ENCODE data around the gene TMEM53. TPM values are rescaled to one million over a fixed set of nuclear protein-coding genes. Genes with fewer than 3 reads are reported as not detected.

Gene TMEM53
- total RNA-seq, 2 experiments from 2014 or later: 0.64 to 1.2 TPM

DNA sequence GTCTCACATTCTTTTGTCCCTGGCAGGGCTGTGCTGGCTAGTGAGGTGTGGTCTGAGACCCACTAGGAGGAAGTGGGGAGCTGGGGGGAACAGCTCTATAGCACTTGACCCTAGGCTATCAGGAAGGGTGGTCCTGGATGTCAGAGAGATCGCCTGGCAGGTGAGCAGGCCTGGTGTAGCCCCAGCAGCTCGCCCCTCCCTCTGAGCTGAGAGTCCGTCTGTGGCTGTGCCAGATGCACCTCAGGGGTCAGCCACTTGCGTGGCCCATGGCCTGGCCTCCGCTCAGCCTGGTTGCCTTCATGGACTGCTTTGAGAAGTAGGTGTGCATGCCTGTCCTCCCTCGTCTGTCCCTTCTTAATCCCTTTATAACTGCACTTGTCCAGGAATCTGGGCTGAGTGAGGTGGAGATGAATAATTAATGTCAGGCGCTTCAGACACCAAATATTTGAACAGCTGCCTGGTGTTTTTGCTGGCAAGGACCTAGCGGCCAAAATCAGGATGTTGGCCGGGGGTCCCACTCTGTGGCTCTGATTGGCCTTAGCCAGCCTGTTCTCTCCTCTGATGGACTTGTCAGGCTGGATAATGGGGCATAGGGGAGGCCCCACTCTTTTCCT lies 30.5 kb downstream of the TMEM53 start:
- no peaks in the 10 kb centered on the region for H3K27me3 ChIP-seq (ENCODE audit: control insufficient read depth in 1 of 2, insufficient read depth in 2 of 2, low read length in 2 of 2)
- no peaks in the 10 kb centered on the region for H3K9me3 Mint-ChIP-seq
- H3K9me3 ChIP-seq (ENCODE audit: control insufficient read depth in 1 of 2, insufficient read depth in 1 of 2, low read length in 2 of 2): no peaks in the 10 kb centered on the region
- no peak overlapping the region for H3K27ac ChIP-seq (ENCODE audit: low read depth in 1 of 2, low read length in 2 of 2)
- H3K4me1 Mint-ChIP-seq (ENCODE audit: low read depth): peaks cover 4% of the 10 kb centered on the region
- intact Hi-C loops (cut with DNase I, micrococcal nuclease): no loop called here
- H3K36me3 Mint-ChIP-seq (ENCODE audit: low read depth): peaks cover 88% of the 10 kb centered on the region
- ChIA-PET POLR2A (no interaction called here), CTCF (no interaction called here)
- DNase-seq (no peak), ATAC-seq (ENCODE audit: poor library complexity) (no peak)
- H3K4me3 Mint-ChIP-seq: no peak overlapping the region
- H3K4me3 ChIP-seq (ENCODE audit: low read length): no peak overlapping the region
- no peaks in the 10 kb centered on the region for H3K4me1 ChIP-seq (ENCODE audit: insufficient read depth, low read length)
- no peak overlapping the region for H3K27ac Mint-ChIP-seq
- no peaks in the 10 kb centered on the region for H3K27me3 Mint-ChIP-seq
- peaks cover 97% of the 10 kb centered on the region for H3K36me3 ChIP-seq (ENCODE audit: insufficient read depth, low read length)
- TF ChIP-seq, protein P1, sequence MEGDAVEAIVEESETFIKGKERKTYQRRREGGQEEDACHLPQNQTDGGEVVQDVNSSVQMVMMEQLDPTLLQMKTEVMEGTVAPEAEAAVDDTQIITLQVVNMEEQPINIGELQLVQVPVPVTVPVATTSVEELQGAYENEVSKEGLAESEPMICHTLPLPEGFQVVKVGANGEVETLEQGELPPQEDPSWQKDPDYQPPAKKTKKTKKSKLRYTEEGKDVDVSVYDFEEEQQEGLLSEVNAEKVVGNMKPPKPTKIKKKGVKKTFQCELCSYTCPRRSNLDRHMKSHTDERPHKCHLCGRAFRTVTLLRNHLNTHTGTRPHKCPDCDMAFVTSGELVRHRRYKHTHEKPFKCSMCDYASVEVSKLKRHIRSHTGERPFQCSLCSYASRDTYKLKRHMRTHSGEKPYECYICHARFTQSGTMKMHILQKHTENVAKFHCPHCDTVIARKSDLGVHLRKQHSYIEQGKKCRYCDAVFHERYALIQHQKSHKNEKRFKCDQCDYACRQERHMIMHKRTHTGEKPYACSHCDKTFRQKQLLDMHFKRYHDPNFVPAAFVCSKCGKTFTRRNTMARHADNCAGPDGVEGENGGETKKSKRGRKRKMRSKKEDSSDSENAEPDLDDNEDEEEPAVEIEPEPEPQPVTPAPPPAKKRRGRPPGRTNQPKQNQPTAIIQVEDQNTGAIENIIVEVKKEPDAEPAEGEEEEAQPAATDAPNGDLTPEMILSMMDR (IDR thresholded peaks at IDR 0.05): no peak

DNA sequence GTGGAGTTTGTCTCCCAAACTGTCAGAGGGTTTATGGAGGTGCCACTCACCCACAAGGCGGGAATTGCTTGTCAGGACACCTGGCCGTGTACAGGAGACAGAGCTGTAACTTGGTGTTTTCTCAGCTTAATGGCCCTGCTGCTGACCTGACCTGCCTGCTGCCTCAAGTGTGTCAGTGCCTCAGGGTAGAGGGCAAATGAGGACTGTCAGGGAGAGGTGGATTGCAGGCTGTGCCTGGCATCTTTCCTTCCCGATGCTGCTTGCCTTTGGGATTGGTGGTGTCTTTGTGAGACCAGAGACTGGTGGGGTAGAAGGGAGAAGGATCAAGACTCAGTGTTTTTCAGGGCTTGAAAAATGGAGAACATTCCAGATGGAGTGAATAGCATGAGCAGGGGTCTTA lies 31.4 kb downstream of the TMEM53 start:
- DNase-seq (no peak), ATAC-seq (ENCODE audit: poor library complexity) (no peak)
- intact Hi-C loops (cut with DNase I, micrococcal nuclease): no loop called here
- peaks cover 97% of the 10 kb centered on the region for H3K36me3 ChIP-seq (ENCODE audit: insufficient read depth, low read length)
- no peaks in the 10 kb centered on the region for H3K9me3 Mint-ChIP-seq
- ChIA-PET CTCF (no interaction called here), POLR2A (interaction anchor here (2.4 kb wide), 1 partner anchor 12 kb away, joined by 15 read pairs; no protein-coding TSS in a partner anchor)
- TF ChIP-seq, protein P1 (IDR thresholded peaks at IDR 0.05): no peak
- no peak overlapping the region for H3K4me3 Mint-ChIP-seq
- no peaks in the 10 kb centered on the region for H3K27me3 ChIP-seq (ENCODE audit: control insufficient read depth in 1 of 2, insufficient read depth in 2 of 2, low read length in 2 of 2)
- H3K27me3 Mint-ChIP-seq: no peaks in the 10 kb centered on the region
- H3K36me3 Mint-ChIP-seq (ENCODE audit: low read depth): peaks cover 88% of the 10 kb centered on the region
- H3K4me3 ChIP-seq (ENCODE audit: low read length): no peak overlapping the region
- no peaks in the 10 kb centered on the region for H3K4me1 ChIP-seq (ENCODE audit: insufficient read depth, low read length)
- peak overlapping the region; percentile 50 for H3K27ac Mint-ChIP-seq
- H3K4me1 Mint-ChIP-seq (ENCODE audit: low read depth): peaks cover 9% of the 10 kb centered on the region
- H3K9me3 ChIP-seq (ENCODE audit: control insufficient read depth in 1 of 2, insufficient read depth in 1 of 2, low read length in 2 of 2): no peaks in the 10 kb centered on the region
- no peak overlapping the region for H3K27ac ChIP-seq (ENCODE audit: low read depth in 1 of 2, low read length in 2 of 2)

DNA sequence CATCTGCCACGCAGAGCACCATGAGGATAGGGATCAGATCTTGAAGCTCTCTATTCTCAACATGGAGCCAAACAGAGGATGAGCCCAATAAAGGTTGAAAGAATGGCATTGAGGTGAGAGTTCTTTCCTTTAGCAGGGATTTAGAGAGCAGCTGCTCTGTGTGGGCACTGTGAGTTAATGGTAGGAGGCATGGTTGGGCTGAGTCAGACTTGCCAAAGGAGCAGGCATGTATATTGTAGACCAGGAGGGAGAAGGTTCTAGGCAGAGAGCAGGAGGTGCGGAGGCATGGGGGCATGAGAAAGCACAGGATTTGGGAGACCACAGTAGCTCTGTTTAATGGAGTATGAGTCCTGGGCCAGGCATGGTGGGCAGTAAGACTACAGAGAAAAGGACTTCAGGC lies 32.0 kb downstream of the TMEM53 start:
- H3K36me3 Mint-ChIP-seq (ENCODE audit: low read depth): peaks cover 88% of the 10 kb centered on the region
- peaks cover 97% of the 10 kb centered on the region for H3K36me3 ChIP-seq (ENCODE audit: insufficient read depth, low read length)
- H3K27ac ChIP-seq (ENCODE audit: low read depth in 1 of 2, low read length in 2 of 2): no peak overlapping the region

More for the DNA sequence above, 32.0 kb downstream of the TMEM53 start:
- Mint-ChIP-seq H3K9me3 (no peaks in the 10 kb centered on the region), H3K4me3 (no peak overlapping the region), H3K4me1 (ENCODE audit: low read depth) (peaks cover 9% of the 10 kb centered on the region), H3K27me3 (no peaks in the 10 kb centered on the region), H3K27ac (peak overlapping the region; percentile 42)
- no peak overlapping the region for H3K4me3 ChIP-seq (ENCODE audit: low read length)
- intact Hi-C loops (cut with DNase I, micrococcal nuclease): no loop called here
- DNase-seq (no peak), ATAC-seq (ENCODE audit: poor library complexity) (no peak)
- TF ChIP-seq, protein P1 (IDR thresholded peaks at IDR 0.05): no peak
- ChIA-PET POLR2A (interaction anchor here (1.3 to 2.4 kb wide), 2 partner anchors 11 to 133 kb away, joined by 3 to 15 read pairs; partner anchors contain the start of gene RPS8), CTCF (no interaction called here)
- H3K27me3 ChIP-seq (ENCODE audit: control insufficient read depth in 1 of 2, insufficient read depth in 2 of 2, low read length in 2 of 2): no peaks in the 10 kb centered on the region
- no peaks in the 10 kb centered on the region for H3K4me1 ChIP-seq (ENCODE audit: insufficient read depth, low read length)
- H3K9me3 ChIP-seq (ENCODE audit: control insufficient read depth in 1 of 2, insufficient read depth in 1 of 2, low read length in 2 of 2): no peaks in the 10 kb centered on the region

All from CD4-positive, alpha-beta T cell (primary cell).